DOHH2 (cell line): ENCODE results near the gene THSD7A.

ENCODE experiments used
- H3F3A ChIP-seq: fragments of 200-600 bp; sonication (generic), shearing (Covaris generic); 2 replicates; pipeline ENCODE4 v1.6.0; 2016; ENCODE audit warnings: antibody characterized with exemption, mild to moderate bottlenecking; ENCODE audit not compliant: control insufficient read depth, insufficient read depth
- H3K27ac ChIP-seq: fragments of 200-600 bp; sonication (generic); 2 replicates; pipeline ENCODE4 v1.5.1; 2014; ENCODE audit warnings: low read depth, mild to moderate bottlenecking, low read length, moderate library complexity
- H3K27me3 ChIP-seq: fragments of 200-600 bp; sonication (generic); 2 replicates; pipeline ENCODE4 v1.6.1; 2014; ENCODE audit warnings: mild to moderate bottlenecking, low read length, mixed read lengths; ENCODE audit not compliant: control insufficient read depth
- H3K36me3 ChIP-seq: fragments of 200-600 bp; sonication (generic); 2 replicates; pipeline ENCODE4 v1.6.1; 2014; ENCODE audit warnings: mild to moderate bottlenecking, low read length, moderate library complexity, mixed read lengths; ENCODE audit not compliant: control insufficient read depth
- H3K4me1 ChIP-seq: fragments of 200-600 bp; sonication (generic); 2 replicates; pipeline ENCODE4 v1.6.1; 2014; ENCODE audit warnings: mild to moderate bottlenecking, low read length, mixed read lengths; ENCODE audit not compliant: control insufficient read depth
- H3K4me2 ChIP-seq: fragments of 200-600 bp; sonication (generic); 2 replicates; pipeline ENCODE4 v1.6.0; 2014; ENCODE audit warnings: mild to moderate bottlenecking, low read length, moderate library complexity
- H3K4me3 ChIP-seq: fragments of 200-600 bp; sonication (generic); 2 replicates; pipeline ENCODE4 v1.5.1; 2014; ENCODE audit warnings: mild to moderate bottlenecking, low read length, mixed read lengths
- H3K79me2 ChIP-seq: fragments of 200-600 bp; sonication (generic); 2 replicates; pipeline ENCODE4 v1.6.1; 2014; ENCODE audit warnings: mild to moderate bottlenecking, low read length, mixed read lengths; ENCODE audit not compliant: control insufficient read depth
- H3K9me2 ChIP-seq: fragments of 200-600 bp; sonication (generic); replicated peaks from 2 replicates; pipeline ENCODE4 v1.6.1; 2014; ENCODE audit warnings: mild to moderate bottlenecking, low read length, mixed read lengths; ENCODE audit not compliant: control insufficient read depth
- H3K9me3 ChIP-seq: fragments of 200-600 bp; sonication (generic); 2 replicates; pipeline ENCODE4 v1.6.1; 2014; ENCODE audit warnings: antibody characterized with exemption, low read length, mixed read lengths; ENCODE audit not compliant: control insufficient read depth, insufficient read depth
- H4K20me1 ChIP-seq: fragments of 200-600 bp; sonication (generic); 2 replicates; pipeline ENCODE4 v1.6.0; 2014; ENCODE audit warnings: low read depth, mild to moderate bottlenecking, antibody characterized with exemption, low read length, moderate library complexity; ENCODE audit not compliant: control insufficient read depth, insufficient read depth
- CTCF ChIP-seq: fragments of 200-600 bp; sonication (generic); IDR thresholded peaks from one replicate; pipeline ENCODE4 v1.5.1; 2014; ENCODE audit warnings: antibody characterized with exemption, mild to moderate bottlenecking, low read depth, low read length; ENCODE audit not compliant: poor library complexity, severe bottlenecking
- EZH2phosphoT487 ChIP-seq: fragments of 200-600 bp; sonication (generic); IDR thresholded peaks from 2 replicates; pipeline ENCODE4 v1.6.1; 2017; ENCODE audit warnings: borderline replicate concordance, mild to moderate bottlenecking, antibody characterized with exemption, low read length, moderate library complexity, mixed read lengths

Gene THSD7A

GRCh38 chr7:11331128-11332102 lies 500.6 kb downstream of the THSD7A start:
- Histone ChIP-seq H3K4me1 (peaks cover 64% of the 10 kb centered on the region), H3K9me2 (no peaks in the 10 kb centered on the region), H3K27me3 (no peaks in the 10 kb centered on the region), H3K79me2 (no peaks in the 10 kb centered on the region), H3F3A (peaks cover 7% of the 10 kb centered on the region), H3K36me3 (peaks cover 16% of the 10 kb centered on the region), H3K27ac (peak overlapping the region; percentile 86), H3K9me3 (peaks cover 11% of the 10 kb centered on the region; the same call in 1 of the 2 replicates), H4K20me1 (no peaks in the 10 kb centered on the region), H3K4me3 (peak overlapping the region; percentile 35), H3K4me2 (peak overlapping the region; percentile 55)
- peak; percentile 39 for TF ChIP-seq CTCF
- no peak for TF ChIP-seq EZH2phosphoT487

GRCh38 chr7:11330717-11331116 lies 501.3 kb downstream of the THSD7A start:
- peak overlapping the region; percentile 86 for H3K27ac ChIP-seq
- TF ChIP-seq CTCF (no peak), EZH2phosphoT487 (no peak)
- H4K20me1 ChIP-seq: no peaks in the 10 kb centered on the region
- peaks cover 11% of the 10 kb centered on the region; the same call in 1 of the 2 replicates for H3K9me3 ChIP-seq
- H3K36me3 ChIP-seq: peaks cover 16% of the 10 kb centered on the region
- peaks cover 70% of the 10 kb centered on the region for H3K4me1 ChIP-seq
- H3K9me2 ChIP-seq: no peaks in the 10 kb centered on the region
- H3K27me3 ChIP-seq: no peaks in the 10 kb centered on the region
- peak overlapping the region; percentile 55 for H3K4me2 ChIP-seq
- peaks cover 7% of the 10 kb centered on the region for H3F3A ChIP-seq
- H3K79me2 ChIP-seq: no peaks in the 10 kb centered on the region
- H3K4me3 ChIP-seq: peak overlapping the region; percentile 35

- H3F3A ChIP-seq: peaks cover 7% of the 10 kb centered on the region
- TF ChIP-seq CTCF (no peak), EZH2phosphoT487 (no peak)
- peak overlapping the region; percentile 86 for H3K27ac ChIP-seq
- peaks cover 16% of the 10 kb centered on the region for H3K36me3 ChIP-seq
- no peaks in the 10 kb centered on the region for H3K9me2 ChIP-seq
- H3K4me3 ChIP-seq: peak overlapping the region; percentile 14
- peaks cover 70% of the 10 kb centered on the region for H3K4me1 ChIP-seq
- H3K4me2 ChIP-seq: peak overlapping the region; percentile 55
- H3K79me2 ChIP-seq: no peaks in the 10 kb centered on the region
- no peaks in the 10 kb centered on the region for H3K27me3 ChIP-seq
- no peaks in the 10 kb centered on the region for H4K20me1 ChIP-seq
- H3K9me3 ChIP-seq: peaks cover 11% of the 10 kb centered on the region; the same call in 1 of the 2 replicates
Observed at GRCh38 chr7:11330208-11330607, 501.8 kb downstream of the THSD7A start.
